OCI-LY7 (cell line): Measurements from ENCODE around the gene KNDC1.

Experiments
- EZH2phosphoT487 ChIP-seq: fragments of 200-600 bp; sonication (generic); IDR thresholded peaks from 2 replicates; pipeline ENCODE4 v1.6.1; 2018; ENCODE audit warnings: low read depth, borderline replicate concordance, mild to moderate bottlenecking, mixed run types, antibody characterized with exemption, low read length, moderate library complexity, mixed read lengths
- TF ChIP-seq, protein P1 (sequence below): fragments of 200-600 bp; sonication (generic); conservative IDR thresholded peaks from 2 replicates; pipeline ENCODE4 v1.5.1; 2014; ENCODE audit warnings: mild to moderate bottlenecking, antibody characterized with exemption, low read length, moderate library complexity, mixed read lengths

- TF ChIP-seq, protein P1, sequence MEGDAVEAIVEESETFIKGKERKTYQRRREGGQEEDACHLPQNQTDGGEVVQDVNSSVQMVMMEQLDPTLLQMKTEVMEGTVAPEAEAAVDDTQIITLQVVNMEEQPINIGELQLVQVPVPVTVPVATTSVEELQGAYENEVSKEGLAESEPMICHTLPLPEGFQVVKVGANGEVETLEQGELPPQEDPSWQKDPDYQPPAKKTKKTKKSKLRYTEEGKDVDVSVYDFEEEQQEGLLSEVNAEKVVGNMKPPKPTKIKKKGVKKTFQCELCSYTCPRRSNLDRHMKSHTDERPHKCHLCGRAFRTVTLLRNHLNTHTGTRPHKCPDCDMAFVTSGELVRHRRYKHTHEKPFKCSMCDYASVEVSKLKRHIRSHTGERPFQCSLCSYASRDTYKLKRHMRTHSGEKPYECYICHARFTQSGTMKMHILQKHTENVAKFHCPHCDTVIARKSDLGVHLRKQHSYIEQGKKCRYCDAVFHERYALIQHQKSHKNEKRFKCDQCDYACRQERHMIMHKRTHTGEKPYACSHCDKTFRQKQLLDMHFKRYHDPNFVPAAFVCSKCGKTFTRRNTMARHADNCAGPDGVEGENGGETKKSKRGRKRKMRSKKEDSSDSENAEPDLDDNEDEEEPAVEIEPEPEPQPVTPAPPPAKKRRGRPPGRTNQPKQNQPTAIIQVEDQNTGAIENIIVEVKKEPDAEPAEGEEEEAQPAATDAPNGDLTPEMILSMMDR: no peak
- TF ChIP-seq EZH2phosphoT487: no peak
These were observed 7.0 kb downstream of the KNDC1 start for GRCh38 chr10:133166828-133167692.
